D721Med (cell line): ENCODE data around the gene SLC5A5.
"Not testable (repeated sequence)": the region's sequence is repeated elsewhere in the genome, so short reads cannot be mapped to it uniquely, and the experiment has no call there.

Experiments
- DNase-seq: peaks from one replicate; pipeline ENCODE4 v3.0.0; 2011; ENCODE audit warnings: low spot score; ENCODE audit not compliant: insufficient read length
- FAIRE-seq: peaks from 2 replicates; lab custom pipeline; 2011; peaks lifted over from hg19 to GRCh38; lab: Jason Lieb, UNC
- CTCF ChIP-seq: IDR thresholded peaks from 2 replicates; pipeline ENCODE4 v1.5.1; 2012; ENCODE audit warnings: mild to moderate bottlenecking, control low read depth; ENCODE audit not compliant: insufficient read depth; ENCODE audit errors: missing control alignments

The SLC5A5 gene

GRCh38 chr19:17915940-17916593 lies 44.3 kb downstream of the SLC5A5 start:
- no peak for FAIRE-seq
- no peak for TF ChIP-seq CTCF
- no peak for DNase-seq

GRCh38 chr19:17918151-17918550 lies 46.4 kb downstream of the SLC5A5 start:
- not testable (repeated sequence) for FAIRE-seq, DNase-seq

- DNase-seq, FAIRE-seq: not testable (repeated sequence)
These were observed 47.4 kb downstream of the SLC5A5 start for GRCh38 chr19:17919122-17919521.

- TF ChIP-seq CTCF: no peak
- FAIRE-seq (no peak), DNase-seq (no peak)
These were observed 48.8 kb downstream of the SLC5A5 start for GRCh38 chr19:17920527-17920926.

- no peak for DNase-seq
- no peak for FAIRE-seq
These were observed 50.4 kb downstream of the SLC5A5 start for GRCh38 chr19:17922138-17922537.

GRCh38 chr19:17926044-17926443 lies 54.3 kb downstream of the SLC5A5 start:
- FAIRE-seq (no peak), DNase-seq (no peak)
- TF ChIP-seq CTCF: no peak

More at GRCh38 chr19:17922138-17922537, 50.4 kb downstream of the SLC5A5 start:
- no peak for TF ChIP-seq CTCF

- no peak for TF ChIP-seq CTCF
- FAIRE-seq: no peak
- no peak for DNase-seq
These were observed 57.3 kb downstream of the SLC5A5 start for GRCh38 chr19:17929056-17929455.

- TF ChIP-seq CTCF: no peak
- FAIRE-seq (no peak), DNase-seq (no peak)
These were observed 59.9 kb downstream of the SLC5A5 start for GRCh38 chr19:17931532-17932191.
